Stimulated activated CD4-positive, alpha-beta T cell treated with anti-CD3 and anti-CD28 coated beads, Interleukin-15, amount 100 ng/mL, for 48 hours (primary cell): ENCODE results near the gene KRT3.

Experiments used
- DNase-seq, 2 donors: peaks; one replicate each; pipeline ENCODE4 v3.0.0-alpha.2; 2020; ENCODE audit warnings: low read depth in 2 of 2

Gene KRT3

GRCh38 chr12:52827499-52828090 lies 31.7 kb upstream of the KRT3 start:
- DNase-seq = no peak

GRCh38 chr12:52826611-52827498 lies 30.9 kb upstream of the KRT3 start:
- no peak for DNase-seq

- no peak for DNase-seq
These were observed 30.0 kb upstream of the KRT3 start for GRCh38 chr12:52825961-52826360.

- no peak for DNase-seq
These were observed 29.0 kb upstream of the KRT3 start for GRCh38 chr12:52824741-52825410.

- DNase-seq = no peak
These were observed 28.0 kb upstream of the KRT3 start for GRCh38 chr12:52823761-52824450.

- no peak for DNase-seq
These were observed 27.0 kb upstream of the KRT3 start for GRCh38 chr12:52822771-52823510.

- no peak for DNase-seq
These were observed 26.1 kb upstream of the KRT3 start for GRCh38 chr12:52821826-52822660.

- DNase-seq = no peak
These were observed 25.3 kb upstream of the KRT3 start for GRCh38 chr12:52821071-52821730.

- no peak for DNase-seq
These were observed 24.6 kb upstream of the KRT3 start for GRCh38 chr12:52820521-52820920.

- DNase-seq = no peak
These were observed 24.0 kb upstream of the KRT3 start for GRCh38 chr12:52819731-52820510.

- DNase-seq = no peak
These were observed 23.0 kb upstream of the KRT3 start for GRCh38 chr12:52818887-52819420.

- DNase-seq = no peak
These were observed 22.5 kb upstream of the KRT3 start for GRCh38 chr12:52818388-52818787.

- no peak for DNase-seq
These were observed 21.9 kb upstream of the KRT3 start for GRCh38 chr12:52817699-52818238.

- no peak for DNase-seq
These were observed 21.2 kb upstream of the KRT3 start for GRCh38 chr12:52817003-52817698.

- no peak for DNase-seq
These were observed 20.0 kb upstream of the KRT3 start for GRCh38 chr12:52815676-52816588.

- no peak for DNase-seq
These were observed 19.2 kb upstream of the KRT3 start for GRCh38 chr12:52815161-52815560.

GRCh38 chr12:52814710-52815155 lies 18.8 kb upstream of the KRT3 start:
- no peak for DNase-seq
